Muscle of leg (tissue), 11 donors: ENCODE data around the gene ETFDH. TPM values are rescaled to one million over a fixed set of nuclear protein-coding genes. Genes with fewer than 3 reads are reported as not detected.
"Not testable (repeated sequence)": the region's sequence is repeated elsewhere in the genome, so short reads cannot be mapped to it uniquely, and the experiment has no call there.

Experiments used
- DNase-seq: peaks from one replicate; pipeline ENCODE4 v3.0.0; 2013
- H3K27ac ChIP-seq: one replicate; pipeline ENCODE4 v1.5.1; 2013; ENCODE audit warnings: mild to moderate bottlenecking, low read length, control low read depth
- H3K27me3 ChIP-seq: one replicate; pipeline ENCODE4 v1.6.1; 2013; ENCODE audit warnings: low read length; ENCODE audit not compliant: control insufficient read depth, insufficient read depth
- H3K36me3 ChIP-seq: one replicate; pipeline ENCODE4 v1.6.1; 2013; ENCODE audit warnings: low read length; ENCODE audit not compliant: control insufficient read depth, insufficient read depth
- H3K4me1 ChIP-seq: one replicate; pipeline ENCODE4 v1.6.1; 2013; ENCODE audit warnings: low read length; ENCODE audit not compliant: control insufficient read depth, insufficient read depth
- H3K4me3 ChIP-seq: one replicate; pipeline ENCODE4 v1.5.1; 2013; ENCODE audit warnings: low read length, control low read depth
- H3K9me3 ChIP-seq: replicated peaks from 2 replicates; pipeline ENCODE4 v1.6.1; 2013; ENCODE audit warnings: low read depth, low read length; ENCODE audit not compliant: control insufficient read depth
- WGBS: methylation state at CpG from one replicate; pipeline ENCODE4 v1.1.5; 2013; ENCODE audit warnings: missing lambda C conversion rate; ENCODE audit not compliant: insufficient coverage; 5-methylcytosine and 5-hydroxymethylcytosine counted together
- polyA plus RNA-seq, 8 donors: library from polyadenylated mRNA; unstranded; fragments of 120-200 nt; gene quantifications; one replicate each; pipeline versions ENCODE4 v1.2.1 to v1.2.3, GENCODE V29; 2013; ENCODE audit warnings: inconsistent platforms in 1 of 8, low replicate concordance in 1 of 8; ENCODE audit not compliant: insufficient read length in 8 of 8, insufficient read depth in 1 of 8
- total RNA-seq: library from RNA; stranded (reverse); fragments of 120-200 nt; gene quantifications from one replicate; pipeline ENCODE4 v1.2.4, GENCODE V29; 2013

The ETFDH gene
- total and polyA plus RNA-seq, 9 donors, result 16.5 to 26.6 (median 19.8) TPM

DNA sequence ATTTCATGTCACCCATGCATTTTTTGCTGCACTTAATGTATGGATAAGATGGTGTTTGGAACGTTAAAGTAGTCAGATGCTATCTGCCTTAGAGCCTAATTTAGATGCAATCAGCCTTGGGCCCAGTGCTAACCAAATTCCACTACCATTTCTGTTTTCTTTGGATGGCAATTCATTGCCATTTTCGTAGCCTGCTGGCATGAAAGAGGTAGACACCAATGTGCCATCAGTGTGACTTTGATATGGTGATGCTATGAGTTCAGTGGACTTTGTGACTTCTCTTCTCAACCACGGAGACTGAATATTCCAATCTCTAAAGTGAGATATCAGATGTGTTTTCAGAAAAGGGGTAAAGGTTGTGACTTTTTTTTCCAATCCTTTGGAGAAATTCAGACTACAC lies 1.5 kb downstream of the ETFDH start:
- Histone ChIP-seq H3K36me3 (no peaks in the 10 kb centered on the region), H3K4me1 (peaks cover 9% of the 10 kb centered on the region), H3K4me3 (no peak overlapping the region), H3K27ac (no peak overlapping the region), H3K9me3 (no peaks in the 10 kb centered on the region), H3K27me3 (no peaks in the 10 kb centered on the region)
- no CpG with 5 or more reads among the region's 3 CpGs for WGBS
- DNase-seq, result no peak

DNA sequence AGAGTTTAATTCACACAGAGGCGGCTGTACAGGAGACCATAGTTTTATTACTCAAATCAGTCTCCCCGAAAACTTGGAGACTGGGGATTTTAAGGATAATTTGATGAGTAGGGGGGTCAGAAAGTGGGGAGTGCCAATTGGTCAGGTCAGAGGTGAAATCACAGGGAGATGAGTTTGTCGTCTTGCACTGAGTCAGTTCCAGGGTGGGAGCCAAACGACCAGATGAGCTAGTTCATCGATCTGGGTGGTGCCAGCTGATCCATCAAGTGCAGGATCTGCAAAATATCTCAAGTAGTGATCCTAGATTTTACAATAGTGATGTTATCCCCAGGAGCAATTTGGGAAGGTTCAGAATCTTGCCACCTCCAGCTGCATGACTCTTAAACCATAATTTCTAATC lies 4.0 kb downstream of the ETFDH start:
- H3K27me3 ChIP-seq, result no peaks in the 10 kb centered on the region
- no peak overlapping the region for H3K4me3 ChIP-seq
- no peak for DNase-seq
- H3K36me3 ChIP-seq, result no peaks in the 10 kb centered on the region
- no peak overlapping the region for H3K27ac ChIP-seq
- WGBS, result 83% methylated on average over 5 of the region's 5 CpGs
- no peaks in the 10 kb centered on the region for H3K9me3 ChIP-seq
- peaks cover 7% of the 10 kb centered on the region for H3K4me1 ChIP-seq

DNA sequence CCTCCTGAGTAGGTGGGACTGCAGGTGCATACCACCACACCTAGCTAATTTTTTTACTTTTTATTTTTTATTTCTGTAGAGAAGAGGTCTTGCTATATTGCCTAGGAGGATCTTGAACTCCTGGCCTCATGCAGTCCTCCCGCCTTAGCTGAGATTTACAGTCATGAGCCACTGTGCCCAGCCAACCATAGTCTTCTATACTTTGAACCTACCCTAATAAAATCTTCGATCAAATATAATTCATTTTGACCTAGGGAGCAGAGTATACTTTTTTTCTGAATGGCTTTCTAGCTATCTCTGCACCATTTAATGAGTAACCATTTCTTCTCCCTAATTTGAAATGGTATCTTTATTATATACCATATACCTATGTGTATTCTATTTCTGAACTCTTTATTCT lies 6.7 kb downstream of the ETFDH start:
- no peaks in the 10 kb centered on the region for H3K4me1 ChIP-seq
- DNase-seq, result no peak
- H3K36me3 ChIP-seq, result no peaks in the 10 kb centered on the region
- H3K4me3 ChIP-seq, result no peak overlapping the region
- no CpG with 5 or more reads among the region's 2 CpGs for WGBS
- no peaks in the 10 kb centered on the region for H3K27me3 ChIP-seq
- no peaks in the 10 kb centered on the region for H3K9me3 ChIP-seq
- no peak overlapping the region for H3K27ac ChIP-seq

DNA sequence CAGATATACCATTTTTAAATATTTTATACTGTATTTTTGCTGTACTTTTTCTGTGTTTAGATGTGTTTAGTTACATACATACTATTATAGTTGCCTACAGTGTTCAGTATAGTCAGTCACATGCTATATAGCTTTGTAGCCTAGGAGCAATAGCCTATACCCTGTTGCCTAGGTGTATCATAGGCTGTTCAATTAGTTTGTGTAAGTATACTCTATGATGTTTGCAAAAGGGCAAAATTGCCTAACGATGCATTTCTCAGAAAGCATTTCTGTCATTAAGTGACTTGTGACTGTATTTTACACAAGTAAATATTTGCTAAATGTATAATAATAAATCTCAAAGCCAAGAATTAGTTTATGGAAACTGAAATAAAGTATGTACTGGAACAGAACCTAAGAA lies 9.5 kb downstream of the ETFDH start:
- Histone ChIP-seq H3K4me1 (no peaks in the 10 kb centered on the region), H3K36me3 (peaks cover 7% of the 10 kb centered on the region), H3K4me3 (no peak overlapping the region), H3K27me3 (no peaks in the 10 kb centered on the region), H3K27ac (no peak overlapping the region), H3K9me3 (no peaks in the 10 kb centered on the region)
- no CpG with 5 or more reads among the region's 1 CpG for WGBS
- no peak for DNase-seq

DNA sequence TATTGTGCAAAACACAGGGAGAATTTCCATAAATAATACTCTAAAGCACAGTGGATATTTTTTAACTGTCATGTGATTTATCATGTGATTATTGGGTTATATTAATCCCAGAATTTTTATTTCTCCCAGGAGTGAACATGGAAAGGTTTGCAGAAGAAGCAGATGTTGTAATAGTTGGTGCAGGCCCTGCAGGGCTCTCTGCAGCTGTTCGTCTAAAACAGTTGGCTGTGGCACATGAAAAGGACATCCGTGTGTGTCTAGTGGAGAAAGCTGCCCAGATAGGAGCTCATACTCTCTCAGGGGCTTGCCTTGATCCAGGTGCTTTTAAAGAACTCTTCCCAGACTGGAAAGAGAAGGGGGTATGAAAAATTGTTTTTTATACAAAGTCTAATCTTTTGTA lies 10.0 kb downstream of the ETFDH start:
- peaks cover 9% of the 10 kb centered on the region for H3K36me3 ChIP-seq

DNA sequence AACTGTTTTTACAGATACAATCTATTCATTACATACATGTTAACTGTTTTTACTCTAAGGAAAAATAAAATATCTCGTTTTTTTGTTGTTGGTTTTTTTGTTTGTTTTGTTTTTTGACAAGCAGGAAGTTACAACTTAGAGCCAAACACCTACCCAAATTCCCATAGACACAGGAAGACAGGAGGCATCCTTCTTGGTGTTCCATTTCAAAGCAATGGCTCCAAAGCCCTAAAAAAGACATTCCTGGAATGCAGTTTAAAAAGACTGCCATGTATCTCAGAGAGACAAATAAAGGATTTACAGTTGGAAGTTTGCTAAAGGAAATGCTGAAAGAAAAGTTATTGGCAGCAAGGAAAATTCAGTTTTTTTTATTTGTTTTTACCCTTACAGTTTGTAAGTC lies 16.7 kb downstream of the ETFDH start:
- H3K4me1 ChIP-seq, result no peaks in the 10 kb centered on the region
- DNase-seq, result no peak
- peaks cover 17% of the 10 kb centered on the region for H3K36me3 ChIP-seq
- whole genome bisulfite sequencing, result no CpG with 5 or more reads among the region's 1 CpG
- no peaks in the 10 kb centered on the region for H3K9me3 ChIP-seq
- H3K27ac ChIP-seq, result no peak overlapping the region
- H3K27me3 ChIP-seq, result no peaks in the 10 kb centered on the region
- H3K4me3 ChIP-seq, result no peak overlapping the region

More for the DNA sequence above, 10.0 kb downstream of the ETFDH start:
- no peaks in the 10 kb centered on the region for H3K9me3 ChIP-seq
- no peak overlapping the region for H3K4me3 ChIP-seq
- H3K27ac ChIP-seq, result no peak overlapping the region
- WGBS, result 43% methylated on average over 1 of the region's 2 CpGs
- H3K4me1 ChIP-seq, result no peaks in the 10 kb centered on the region
- no peaks in the 10 kb centered on the region for H3K27me3 ChIP-seq
- DNase-seq, result peak; percentile 72

DNA sequence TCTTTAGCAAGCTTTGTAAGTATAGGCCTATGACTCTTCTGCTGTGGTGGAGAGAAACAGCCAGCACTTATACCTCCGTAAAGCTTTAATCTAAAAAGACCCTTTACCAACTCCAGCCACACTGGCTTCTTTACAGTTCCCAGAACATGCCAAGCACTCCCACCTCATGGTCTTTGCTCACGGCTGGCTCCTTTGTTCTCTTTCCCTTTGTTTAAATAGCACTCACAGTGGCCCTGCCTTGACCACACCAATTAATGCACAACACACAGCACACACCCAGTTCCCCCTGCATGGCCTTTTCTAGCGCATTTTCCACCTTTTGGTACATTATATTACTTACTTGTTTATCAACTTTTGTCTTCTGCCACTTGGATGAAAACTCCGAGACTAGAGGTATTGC lies 32.2 kb downstream of the ETFDH start:
- DNase-seq, result no peak
- Histone ChIP-seq H3K27me3 (no peaks in the 10 kb centered on the region), H3K9me3 (no peaks in the 10 kb centered on the region), H3K36me3 (peaks cover 26% of the 10 kb centered on the region), H3K4me1 (no peaks in the 10 kb centered on the region), H3K4me3 (no peak overlapping the region), H3K27ac (no peak overlapping the region)
- 79% methylated on average over 2 of the region's 4 CpGs for WGBS

DNA sequence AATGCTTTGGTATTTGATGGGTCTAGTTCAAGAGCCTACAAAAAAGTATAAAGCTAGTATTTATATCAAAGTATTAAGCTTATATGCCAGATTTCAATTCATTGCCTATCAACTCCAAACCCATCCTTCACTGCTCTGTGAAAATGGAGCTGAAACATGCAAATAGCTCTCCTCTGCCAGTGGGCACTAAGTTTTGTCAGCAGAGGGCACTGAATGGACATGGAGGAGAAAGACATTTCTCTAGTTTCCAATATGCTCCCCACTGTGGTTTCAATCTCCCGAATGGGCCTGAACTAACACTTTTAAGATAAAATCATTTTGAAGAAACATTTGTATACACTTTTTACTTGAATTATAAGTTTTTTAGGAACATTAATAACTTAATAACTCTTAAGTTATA lies 38.7 kb downstream of the ETFDH start:
- Histone ChIP-seq H3K4me3 (no peak overlapping the region), H3K27ac (no peak overlapping the region), H3K27me3 (no peaks in the 10 kb centered on the region), H3K36me3 (peaks cover 45% of the 10 kb centered on the region), H3K9me3 (no peaks in the 10 kb centered on the region), H3K4me1 (no peaks in the 10 kb centered on the region)
- DNase-seq, result peak; percentile 9
- WGBS, result no CpG with 5 or more reads among the region's 1 CpG

DNA sequence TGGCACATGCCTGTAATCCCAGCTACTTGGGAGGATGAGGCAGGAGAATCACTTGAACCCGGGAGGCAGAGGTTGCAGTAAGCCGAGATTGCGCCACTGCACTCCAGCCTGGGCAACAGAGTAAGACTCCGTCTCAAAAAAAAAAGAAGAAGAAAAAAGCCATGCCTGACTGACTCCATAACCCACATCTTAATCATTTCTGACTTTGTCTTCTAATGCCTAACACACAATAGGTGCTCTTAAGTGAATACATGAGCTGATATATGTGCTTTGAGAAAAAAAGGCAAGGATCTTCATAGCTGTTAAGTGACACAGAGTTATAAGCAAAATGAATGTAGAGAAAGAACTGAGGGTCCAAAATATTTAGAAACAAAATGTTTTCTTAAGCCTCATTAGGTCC lies 40.5 kb downstream of the ETFDH start:
- not testable (repeated sequence) for H3K27me3 ChIP-seq, H3K4me1 ChIP-seq, H3K4me3 ChIP-seq, DNase-seq, H3K9me3 ChIP-seq, H3K27ac ChIP-seq
- peaks cover 51% of the 10 kb centered on the region for H3K36me3 ChIP-seq
- WGBS, result no CpG with 5 or more reads among the region's 4 CpGs

DNA sequence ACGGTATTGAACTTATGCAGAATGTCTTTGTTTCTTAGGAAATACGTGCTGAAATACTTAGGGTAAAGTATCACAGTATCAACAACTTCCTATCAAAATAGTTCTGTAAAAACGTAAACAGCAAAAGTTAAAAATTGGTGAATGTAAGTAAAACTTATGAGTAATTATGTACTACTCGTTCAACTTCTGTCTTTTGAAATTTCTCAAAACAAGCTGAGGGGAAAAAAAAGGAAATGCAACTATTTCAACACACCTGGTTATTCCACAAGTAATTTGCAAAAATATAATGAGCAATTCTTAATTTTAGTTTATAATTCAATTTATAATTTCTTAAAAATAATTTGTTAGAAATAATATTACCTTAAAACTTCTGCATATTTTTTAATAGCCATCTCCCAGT lies 42.8 kb downstream of the ETFDH start:
- no peaks in the 10 kb centered on the region for H3K9me3 ChIP-seq
- no peak overlapping the region for H3K27ac ChIP-seq
- H3K36me3 ChIP-seq, result peaks cover 59% of the 10 kb centered on the region
- DNase-seq, result no peak
- no CpG with 5 or more reads among the region's 4 CpGs for WGBS
- no peaks in the 10 kb centered on the region for H3K4me1 ChIP-seq
- H3K27me3 ChIP-seq, result no peaks in the 10 kb centered on the region
- H3K4me3 ChIP-seq, result no peak overlapping the region

DNA sequence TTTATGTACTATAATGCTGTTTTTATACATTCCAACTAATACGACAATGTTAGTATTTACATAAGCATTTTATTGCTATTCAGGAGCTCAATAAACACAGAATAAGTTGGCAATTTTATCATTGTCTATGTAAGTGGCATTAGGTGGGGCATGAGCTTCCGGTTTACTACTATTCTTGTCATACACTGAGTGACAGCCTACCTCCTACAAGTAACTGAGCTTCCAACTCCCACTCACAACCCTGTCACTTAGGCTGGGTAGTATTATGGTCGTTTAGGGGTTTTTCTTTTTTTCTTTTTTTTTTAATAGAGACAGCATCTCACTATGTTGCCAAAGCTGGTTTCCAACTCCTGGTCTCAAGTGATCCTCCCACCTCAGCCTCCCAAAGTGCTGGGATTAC lies 43.7 kb downstream of the ETFDH start:
- Histone ChIP-seq H3K4me1 (no peaks in the 10 kb centered on the region), H3K27me3 (no peaks in the 10 kb centered on the region), H3K27ac (no peak overlapping the region), H3K36me3 (peaks cover 51% of the 10 kb centered on the region), H3K4me3 (no peak overlapping the region), H3K9me3 (no peaks in the 10 kb centered on the region)
- WGBS, result no CpG with 5 or more reads among the region's 3 CpGs
- DNase-seq, result no peak
